NCI-H1417 treated with DMSO at 0.1 percent for 48 hours (cell line): Measurements from ENCODE around the gene ATP2B2.
"Not testable (repeated sequence)": the region's sequence is repeated elsewhere in the genome, so short reads cannot be mapped to it uniquely, and the experiment has no call there.

Source experiments
- DNase-seq: peaks from one replicate; lab custom pipeline; 2025; lab: John Stamatoyannopoulos, UW

The ATP2B2 gene

GRCh38 chr3:10382892-10383849 lies 122.2 kb downstream of the ATP2B2 start:
- DNase-seq = no peak

- not testable (repeated sequence) for DNase-seq
These were observed 122.9 kb downstream of the ATP2B2 start for GRCh38 chr3:10382445-10382844.

DNA sequence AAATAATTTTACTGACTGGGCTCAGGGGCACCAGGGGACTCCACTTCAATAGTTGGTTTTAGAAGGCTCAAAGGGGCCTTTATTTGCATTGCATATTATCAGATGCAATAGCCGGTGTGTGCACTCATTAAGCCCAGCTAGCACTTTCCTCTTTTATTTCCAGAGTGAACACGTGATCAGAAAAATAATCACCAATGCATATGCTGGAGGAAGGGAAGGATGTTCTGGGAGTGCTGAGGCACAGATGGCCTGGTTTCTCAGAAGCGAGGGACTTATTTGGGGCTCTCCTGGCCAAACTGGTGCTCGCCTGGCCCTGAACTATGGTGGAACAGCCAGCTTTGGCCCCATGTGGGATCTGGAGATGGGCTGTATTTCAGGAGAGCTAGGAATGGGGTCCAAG lies 124.0 kb downstream of the ATP2B2 start:
- no peak for DNase-seq

DNA sequence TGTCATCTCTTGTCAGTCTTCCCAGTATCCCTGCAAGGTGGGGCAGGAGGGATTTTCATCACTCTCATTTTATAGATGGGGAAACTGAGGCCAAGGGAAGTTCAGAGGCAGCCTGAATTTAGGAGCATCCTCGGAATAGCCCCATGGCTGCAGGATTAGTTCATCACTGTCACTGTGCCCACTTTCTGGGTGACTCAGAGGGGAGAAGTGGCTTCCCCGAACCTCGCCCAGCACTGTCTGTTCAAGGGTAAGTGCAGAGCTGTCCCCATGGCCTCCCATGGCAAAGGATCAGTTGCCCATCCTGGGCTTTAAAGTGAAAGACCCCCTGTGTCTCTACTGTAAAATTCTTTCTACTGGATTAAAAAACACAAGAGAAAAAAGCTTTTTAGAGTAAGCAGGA lies 124.5 kb downstream of the ATP2B2 start:
- DNase-seq = no peak

DNA sequence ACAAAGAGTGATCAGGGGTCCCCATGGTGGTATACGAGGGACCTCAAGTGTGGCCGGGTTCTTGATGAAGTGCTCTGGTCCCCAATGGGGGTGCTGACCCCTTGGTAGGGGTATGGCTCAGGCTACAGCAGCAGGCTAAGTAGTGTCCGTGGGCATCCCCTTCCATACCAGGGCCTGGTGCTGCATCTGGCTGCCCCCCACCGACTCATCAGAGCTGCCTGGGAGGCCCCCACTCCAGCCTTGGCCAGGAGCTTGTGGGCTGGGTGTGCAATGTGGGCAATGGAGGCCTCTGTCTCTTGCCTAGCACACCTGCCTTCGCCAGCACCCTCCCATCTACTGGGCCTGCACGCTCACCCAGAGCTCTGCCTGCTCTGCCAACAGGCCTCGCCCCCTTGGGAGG lies 125.4 kb downstream of the ATP2B2 start:
- DNase-seq = no peak

- DNase-seq = no peak
These were observed 126.2 kb downstream of the ATP2B2 start for GRCh38 chr3:10379161-10379560.

- no peak for DNase-seq
These were observed 126.6 kb downstream of the ATP2B2 start for GRCh38 chr3:10378742-10379141.

DNA sequence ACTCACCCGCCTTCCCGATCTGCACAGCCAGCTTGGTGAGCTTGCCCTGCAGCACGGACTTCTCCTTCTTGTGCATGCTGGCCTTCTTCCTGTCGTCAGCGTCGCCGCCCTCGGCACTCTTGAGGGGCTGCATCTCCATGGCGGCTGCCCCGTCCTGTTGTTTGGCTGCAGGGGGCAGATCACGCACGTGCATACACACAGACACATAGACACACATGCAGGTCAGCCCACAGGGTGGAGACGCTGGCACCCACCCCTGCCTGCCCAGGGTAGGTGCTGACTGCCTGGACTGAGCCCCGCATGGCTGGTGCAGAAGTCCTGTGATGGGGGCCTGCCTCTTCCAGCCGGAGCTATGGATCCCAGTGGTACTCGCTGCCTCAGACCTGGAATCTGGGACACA lies 127.1 kb downstream of the ATP2B2 start:
- DNase-seq = no peak

DNA sequence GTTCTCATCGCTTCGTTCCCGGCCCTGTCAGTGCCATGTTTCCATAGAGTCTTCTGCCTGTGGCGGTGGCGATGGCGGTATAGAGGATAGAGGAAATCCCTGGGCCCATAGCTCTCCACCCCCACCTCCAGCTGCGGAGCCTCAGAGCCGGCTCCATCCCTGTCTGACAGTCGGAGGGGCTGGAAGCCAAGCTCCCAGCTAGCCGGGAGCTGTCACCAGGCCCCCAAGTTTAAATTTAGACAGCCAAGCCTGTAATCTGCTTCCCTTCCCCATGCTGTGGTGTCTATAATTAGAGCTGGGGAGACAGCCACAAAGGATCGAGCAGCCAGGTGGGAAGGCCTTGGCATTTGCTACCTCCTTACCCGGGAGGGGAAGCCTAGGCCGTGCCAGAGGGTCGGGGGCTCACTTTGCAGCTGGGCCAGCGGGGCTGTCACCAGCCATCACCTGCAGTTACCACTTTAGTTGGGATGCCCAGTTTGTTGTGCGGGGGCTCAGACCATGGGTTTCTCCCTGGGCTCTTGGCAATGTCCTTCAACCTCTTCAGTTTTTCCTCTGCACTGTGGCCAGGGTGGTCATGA lies 128.1 kb downstream of the ATP2B2 start:
- DNase-seq = no peak

DNA sequence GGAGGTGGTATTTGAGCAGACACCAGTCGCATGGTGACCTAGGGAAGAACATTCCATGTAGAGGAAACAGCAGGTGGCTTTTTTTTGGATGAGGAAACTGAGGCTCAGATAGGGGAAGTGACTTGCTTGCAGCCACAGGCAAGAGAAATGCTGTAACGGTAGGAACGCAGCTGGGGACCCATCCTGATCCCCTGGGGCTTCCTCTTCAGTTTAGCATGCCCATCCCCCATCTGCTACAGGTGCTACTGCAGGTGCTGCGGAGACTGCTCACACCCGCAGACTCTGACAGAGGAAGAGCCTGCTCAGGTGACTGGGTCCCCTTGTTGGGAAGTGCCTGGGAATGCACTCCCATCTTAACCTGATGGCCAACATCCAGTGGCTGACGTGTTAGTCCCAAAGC lies 129.0 kb downstream of the ATP2B2 start:
- DNase-seq = no peak

DNA sequence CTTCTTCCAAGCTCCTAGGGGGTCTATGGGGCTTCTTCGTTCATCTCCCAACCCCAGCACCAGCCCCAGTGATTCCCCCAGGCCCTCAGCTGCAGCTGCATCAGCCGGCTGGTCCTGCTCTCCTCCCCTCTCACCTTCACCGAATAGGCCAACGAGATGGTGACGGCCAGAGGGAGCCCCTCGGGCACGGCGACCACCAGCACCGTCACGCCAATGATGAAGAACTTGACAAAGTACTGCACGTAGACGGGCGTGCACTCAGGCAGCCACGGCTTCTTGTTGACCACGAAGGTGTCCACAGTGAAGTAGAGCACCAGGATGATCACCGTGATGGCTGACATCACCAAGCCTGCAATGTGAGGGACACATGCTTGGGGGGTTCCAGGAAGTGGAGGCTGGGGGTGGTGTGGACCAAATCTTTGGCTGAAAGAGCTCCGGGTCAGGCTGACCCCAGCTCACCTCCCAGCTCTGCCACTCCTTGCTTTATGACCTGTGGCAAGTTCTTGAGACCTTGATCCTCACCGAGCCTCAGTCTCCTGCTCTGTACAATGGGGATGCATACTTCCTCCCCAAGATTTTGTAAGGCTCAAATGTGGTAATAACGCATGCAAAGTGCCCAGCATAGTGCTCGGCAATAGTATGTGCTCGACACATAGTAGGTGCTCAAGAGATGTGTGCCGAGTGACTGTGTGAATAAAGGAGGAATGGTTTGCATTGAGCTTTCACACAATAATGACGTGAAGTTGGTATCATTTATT lies 129.9 kb downstream of the ATP2B2 start:
- DNase-seq = no peak

DNA sequence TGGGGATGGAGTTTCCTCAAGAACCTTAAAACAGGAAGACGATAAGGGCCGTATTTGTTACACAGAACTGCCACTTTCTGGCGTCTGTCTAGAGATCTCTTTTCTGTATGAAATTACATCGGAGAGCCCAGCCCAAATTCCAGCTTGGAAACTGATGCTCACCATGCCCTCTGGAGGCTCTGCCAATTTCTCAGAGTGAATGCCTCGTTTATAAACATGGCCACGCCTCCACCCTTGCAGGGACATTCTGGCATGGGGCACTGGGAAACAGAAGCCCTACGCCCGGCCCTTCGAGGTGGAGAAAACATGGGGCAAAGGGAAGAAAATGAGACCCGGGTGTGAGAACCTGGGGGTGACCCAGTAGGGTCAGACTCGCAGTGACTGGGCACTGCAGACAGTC lies 131.1 kb downstream of the ATP2B2 start:
- DNase-seq = no peak

DNA sequence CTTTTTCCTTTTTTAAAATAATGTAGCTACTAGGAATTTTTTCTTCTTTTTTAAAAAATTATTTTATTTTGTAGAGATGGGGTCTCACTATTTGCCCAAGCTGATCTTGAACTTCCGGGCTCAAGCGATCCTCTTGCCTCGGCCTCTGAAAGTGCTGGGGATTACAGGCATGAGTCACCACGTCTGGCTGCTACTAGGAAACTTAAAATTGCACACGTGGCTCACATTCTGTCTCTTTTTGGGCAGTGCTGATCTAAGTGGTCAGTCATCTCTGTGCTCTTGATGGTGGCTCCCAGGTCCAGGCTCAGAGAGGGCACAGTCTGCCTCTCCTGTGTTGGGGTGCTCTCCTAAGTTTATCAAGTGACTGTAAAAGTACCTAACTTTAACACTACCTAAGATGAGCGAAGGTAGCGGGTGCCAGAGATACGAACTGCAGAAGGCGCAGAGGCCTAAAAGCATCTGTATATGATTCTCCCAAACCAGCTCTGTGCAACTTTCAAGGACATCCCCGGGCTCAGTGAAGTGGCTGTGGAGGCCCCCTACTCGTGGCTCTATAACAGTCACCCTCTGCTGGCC lies 131.6 kb downstream of the ATP2B2 start:
- no peak for DNase-seq

DNA sequence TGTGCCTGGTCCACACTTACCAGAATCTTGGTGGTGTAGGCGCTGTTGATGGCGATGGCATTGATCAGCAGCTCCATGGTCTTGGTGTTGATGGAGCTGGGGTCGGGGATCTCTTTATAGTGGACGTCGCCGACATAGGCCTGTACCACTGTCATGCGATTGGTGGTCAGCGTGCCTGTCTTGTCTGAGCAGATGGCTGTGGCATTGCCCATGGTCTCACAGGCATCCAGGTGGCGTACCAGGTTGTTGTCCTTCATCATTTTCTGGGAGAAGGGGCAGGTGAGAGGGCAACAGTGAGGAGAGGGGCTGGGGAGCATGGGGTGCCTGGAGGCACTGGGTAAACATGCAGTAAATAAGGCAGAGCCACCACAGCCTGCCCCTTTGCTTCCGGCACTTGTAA lies 133.6 kb downstream of the ATP2B2 start:
- no peak for DNase-seq

GRCh38 chr3:10371167-10371566 lies 134.2 kb downstream of the ATP2B2 start:
- no peak for DNase-seq

- DNase-seq = no peak
These were observed 135.0 kb downstream of the ATP2B2 start for GRCh38 chr3:10370429-10370828.

DNA sequence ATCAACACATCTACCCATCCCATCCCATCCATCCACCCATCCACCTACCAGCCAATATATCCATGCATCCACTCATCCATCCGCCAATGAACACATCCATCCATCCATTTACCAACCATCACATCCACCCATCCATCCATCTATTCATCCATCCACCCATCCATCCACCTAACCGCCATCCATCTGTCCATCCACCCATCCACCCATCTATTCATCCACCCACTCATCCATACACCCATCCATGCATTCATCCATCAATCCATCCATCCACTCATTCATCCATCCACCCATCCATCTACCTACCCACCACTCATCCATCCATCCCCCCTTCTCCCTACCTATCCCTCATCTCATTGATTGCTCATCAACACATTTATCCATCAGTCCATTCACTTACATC lies 136.9 kb downstream of the ATP2B2 start:
- DNase-seq = no peak

GRCh38 chr3:10367506-10367905 lies 137.9 kb downstream of the ATP2B2 start:
- no peak for DNase-seq

- DNase-seq = no peak
These were observed 138.7 kb downstream of the ATP2B2 start for GRCh38 chr3:10366651-10367101.

GRCh38 chr3:10365791-10366190 lies 139.6 kb downstream of the ATP2B2 start:
- no peak for DNase-seq

- no peak for DNase-seq
These were observed 140.1 kb downstream of the ATP2B2 start for GRCh38 chr3:10365316-10365715.

DNA sequence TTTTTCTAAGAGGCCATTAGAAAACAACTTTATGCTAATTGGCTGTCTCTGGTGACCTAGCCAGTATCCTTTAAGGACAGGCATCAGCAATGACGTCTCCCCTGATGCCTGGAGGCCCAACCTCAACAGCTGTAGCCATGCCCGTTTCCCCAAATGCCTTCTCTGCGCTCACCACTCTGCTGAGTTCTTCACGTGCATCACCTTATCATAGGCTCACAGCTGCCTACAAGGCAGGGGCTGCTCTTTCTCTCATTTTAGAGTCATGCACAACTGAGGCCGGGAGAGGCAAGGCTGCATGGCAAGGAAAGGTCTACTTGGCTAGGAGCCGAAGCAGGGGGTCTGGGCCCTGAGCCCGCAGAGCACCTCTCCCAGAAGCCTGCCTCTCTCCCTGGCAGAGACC lies 140.6 kb downstream of the ATP2B2 start:
- DNase-seq = no peak
